GM21723 (cell line): Measurements from ENCODE around the gene ETS1.
A peak's percentile ranks its signal among the peaks of the same experiment; 100 is the strongest.

Experiments used
- ATAC-seq: cut with Tn5 transposase; IDR thresholded peaks from one replicate; pipeline ENCODE4 v1.9.1; 2021; ENCODE audit warnings: mild to moderate bottlenecking, moderate library complexity; ENCODE audit not compliant: unreplicated experiment

Gene ETS1

GRCh38 chr11:128505449-128506065 lies 81.8 kb downstream of the ETS1 start:
- no peak for ATAC-seq

- ATAC-seq, result no peak
Observed at GRCh38 chr11:128504486-128504885, 82.9 kb downstream of the ETS1 start.

GRCh38 chr11:128503245-128503991 lies 83.9 kb downstream of the ETS1 start:
- no peak for ATAC-seq

- ATAC-seq, result no peak
Observed at GRCh38 chr11:128502726-128503125, 84.6 kb downstream of the ETS1 start.

GRCh38 chr11:128501632-128502549 lies 85.5 kb downstream of the ETS1 start:
- ATAC-seq, result no peak

- ATAC-seq, result no peak
Observed at GRCh38 chr11:128501008-128501407, 86.3 kb downstream of the ETS1 start.

- ATAC-seq, result no peak
Observed at GRCh38 chr11:128500493-128500892, 86.9 kb downstream of the ETS1 start.

GRCh38 chr11:128499613-128500253 lies 87.6 kb downstream of the ETS1 start:
- ATAC-seq, result no peak

- ATAC-seq, result no peak
Observed at GRCh38 chr11:128498721-128499245, 88.6 kb downstream of the ETS1 start.

- no peak for ATAC-seq
Observed at GRCh38 chr11:128497776-128498095, 89.6 kb downstream of the ETS1 start.

GRCh38 chr11:128497061-128497775 lies 90.1 kb downstream of the ETS1 start:
- peak; percentile 74 for ATAC-seq

GRCh38 chr11:128496692-128497060 lies 90.7 kb downstream of the ETS1 start:
- no peak for ATAC-seq

GRCh38 chr11:128496249-128496648 lies 91.1 kb downstream of the ETS1 start:
- no peak for ATAC-seq

GRCh38 chr11:128494418-128495332 lies 92.7 kb downstream of the ETS1 start:
- no peak for ATAC-seq

- no peak for ATAC-seq
Observed at GRCh38 chr11:128493570-128493965, 93.8 kb downstream of the ETS1 start.

GRCh38 chr11:128492903-128493569 lies 94.3 kb downstream of the ETS1 start:
- no peak for ATAC-seq

- ATAC-seq, result no peak
Observed at GRCh38 chr11:128492461-128492860, 94.9 kb downstream of the ETS1 start.

GRCh38 chr11:128491195-128491936 lies 96.0 kb downstream of the ETS1 start:
- ATAC-seq, result no peak
